OCI-LY3 (cell line): ENCODE measurements around the gene MRAS.

ENCODE experiments used
- H2AFZ ChIP-seq: fragments of 200-600, 300-600 bp; shearing (Covaris generic); 2 replicates; pipeline ENCODE4 v1.6.0; 2014; ENCODE audit warnings: antibody characterized with exemption, low read depth, low read length
- H3K27ac ChIP-seq: fragments of 200-600, 300-600 bp; sonication (generic); 2 replicates; pipeline ENCODE4 v1.5.1; 2014; ENCODE audit warnings: mild to moderate bottlenecking, low read length, moderate library complexity, mixed read lengths
- H3K27me3 ChIP-seq: fragments of 200-600, 300-600 bp; sonication (generic); 2 replicates; pipeline ENCODE4 v1.6.1; 2014; ENCODE audit warnings: low read depth, low read length, mixed read lengths
- H3K36me3 ChIP-seq: fragments of 200-600, 300-600 bp; sonication (generic); replicated peaks from 2 replicates; pipeline ENCODE3; 2014; ENCODE audit warnings: low read depth, low read length, mixed read lengths
- H3K4me1 ChIP-seq: fragments of 300-600, 200-600 bp; sonication (generic); 2 replicates; pipeline ENCODE4 v1.6.1; 2014; ENCODE audit warnings: low read length, mixed read lengths
- H3K4me2 ChIP-seq: fragments of 200-600, 300-600 bp; sonication (generic); 2 replicates; pipeline ENCODE4 v1.6.1; 2014; ENCODE audit warnings: low read length, mixed read lengths
- H3K4me3 ChIP-seq: fragments of 300-600, 200-600 bp; sonication (generic); 2 replicates; pipeline ENCODE4 v1.5.1; 2014; ENCODE audit warnings: antibody characterized with exemption, mild to moderate bottlenecking, low read length, moderate library complexity
- H3K79me2 ChIP-seq: fragments of 300-600, 200-600 bp; shearing (Covaris generic); 2 replicates; pipeline ENCODE4 v1.6.1; 2014; ENCODE audit warnings: mild to moderate bottlenecking, low read length, mixed read lengths
- H3K9ac ChIP-seq: fragments of 300-600, 200-600 bp; shearing (Covaris generic); 2 replicates; pipeline ENCODE4 v1.6.0; 2014; ENCODE audit warnings: mild to moderate bottlenecking, low read length, moderate library complexity
- H3K9me3 ChIP-seq: fragments of 200-600, 300-600 bp; shearing (Covaris generic); 2 replicates; pipeline ENCODE4 v1.6.1; 2014; ENCODE audit warnings: low read length, mixed read lengths; ENCODE audit not compliant: insufficient read depth
- H4K20me1 ChIP-seq: fragments of 200-600, 300-600 bp; sonication (generic); 2 replicates; pipeline ENCODE4 v1.6.1; 2016; ENCODE audit warnings: low read length, mixed read lengths; ENCODE audit not compliant: insufficient read depth
- CTCF ChIP-seq: fragments of 200-600, 300-600 bp; sonication (generic); IDR thresholded peaks from 2 replicates; pipeline ENCODE4 v1.5.1; 2014; ENCODE audit warnings: antibody characterized with exemption, low read length, low read depth
- EZH2phosphoT487 ChIP-seq: fragments of 200-600 bp; shearing (Covaris generic); IDR thresholded peaks from 2 replicates; pipeline ENCODE4 v1.6.1; 2018; ENCODE audit warnings: antibody characterized with exemption, mixed run types, low read depth

Gene MRAS

GRCh38 chr3:138384531-138384930 lies 36.2 kb downstream of the MRAS start:
- H2AFZ ChIP-seq, result no peak overlapping the region
- TF ChIP-seq CTCF, result no peak
- no peak for TF ChIP-seq EZH2phosphoT487
- H3K4me2 ChIP-seq, result no peak overlapping the region
- no peaks in the 10 kb centered on the region for H3K4me1 ChIP-seq
- no peak overlapping the region for H3K4me3 ChIP-seq
- H3K9ac ChIP-seq, result no peak overlapping the region
- H3K36me3 ChIP-seq, result no peaks in the 10 kb centered on the region
- H4K20me1 ChIP-seq, result no peaks in the 10 kb centered on the region
- no peak overlapping the region for H3K27ac ChIP-seq
- H3K79me2 ChIP-seq, result no peaks in the 10 kb centered on the region
- H3K9me3 ChIP-seq, result no peaks in the 10 kb centered on the region
- H3K27me3 ChIP-seq, result peaks cover 43% of the 10 kb centered on the region

- H3K4me2 ChIP-seq, result no peak overlapping the region
- peaks cover 40% of the 10 kb centered on the region for H3K27me3 ChIP-seq
- H3K79me2 ChIP-seq, result no peaks in the 10 kb centered on the region
- H3K4me3 ChIP-seq, result no peak overlapping the region
- no peaks in the 10 kb centered on the region for H3K36me3 ChIP-seq
- no peaks in the 10 kb centered on the region for H3K4me1 ChIP-seq
- no peaks in the 10 kb centered on the region for H3K9me3 ChIP-seq
- no peak overlapping the region for H3K27ac ChIP-seq
- TF ChIP-seq EZH2phosphoT487, result no peak
- no peak for TF ChIP-seq CTCF
- no peak overlapping the region for H3K9ac ChIP-seq
- H2AFZ ChIP-seq, result no peak overlapping the region
- no peaks in the 10 kb centered on the region for H4K20me1 ChIP-seq
These were observed 36.6 kb downstream of the MRAS start for GRCh38 chr3:138384976-138385375.

GRCh38 chr3:138389144-138389601 lies 40.8 kb downstream of the MRAS start:
- Histone ChIP-seq H3K27ac (no peak overlapping the region), H4K20me1 (no peaks in the 10 kb centered on the region), H3K4me3 (no peak overlapping the region), H3K36me3 (no peaks in the 10 kb centered on the region), H2AFZ (no peak overlapping the region), H3K27me3 (peaks cover 52% of the 10 kb centered on the region), H3K79me2 (no peaks in the 10 kb centered on the region), H3K9me3 (no peaks in the 10 kb centered on the region), H3K4me1 (no peaks in the 10 kb centered on the region), H3K4me2 (no peak overlapping the region), H3K9ac (no peak overlapping the region)
- TF ChIP-seq EZH2phosphoT487 (no peak), CTCF (no peak)

GRCh38 chr3:138389841-138390581 lies 41.6 kb downstream of the MRAS start:
- no peak for TF ChIP-seq CTCF
- TF ChIP-seq EZH2phosphoT487, result no peak
- Histone ChIP-seq H3K4me3 (no peak overlapping the region), H3K36me3 (no peaks in the 10 kb centered on the region), H4K20me1 (no peaks in the 10 kb centered on the region), H3K9me3 (no peaks in the 10 kb centered on the region), H3K79me2 (no peaks in the 10 kb centered on the region), H3K4me1 (no peaks in the 10 kb centered on the region), H3K27ac (no peak overlapping the region), H2AFZ (no peak overlapping the region), H3K4me2 (no peak overlapping the region), H3K9ac (no peak overlapping the region), H3K27me3 (peaks cover 46% of the 10 kb centered on the region)
